CD1c-positive myeloid dendritic cell (primary cell): ENCODE measurements around the gene SYNE1.
"Not testable (repeated sequence)": the region's sequence is repeated elsewhere in the genome, so short reads cannot be mapped to it uniquely, and the experiment has no call there.

Experiments
- DNase-seq: peaks from one replicate; pipeline ENCODE4 v3.0.0-alpha.2; 2016; ENCODE audit errors: extremely low spot score

The SYNE1 gene

GRCh38 chr6:152491501-152491900 lies 145.7 kb downstream of the SYNE1 start:
- not testable (repeated sequence) for DNase-seq

- DNase-seq: not testable (repeated sequence)
These were observed 146.2 kb downstream of the SYNE1 start for GRCh38 chr6:152490971-152491378.

- no peak for DNase-seq
These were observed 152.4 kb downstream of the SYNE1 start for GRCh38 chr6:152484806-152485205.

GRCh38 chr6:152482289-152482688 lies 154.9 kb downstream of the SYNE1 start:
- DNase-seq: no peak

- DNase-seq: no peak
These were observed 158.7 kb downstream of the SYNE1 start for GRCh38 chr6:152478377-152479010.

- DNase-seq: no peak
These were observed 162.8 kb downstream of the SYNE1 start for GRCh38 chr6:152474354-152474753.

- DNase-seq: no peak
These were observed 164.8 kb downstream of the SYNE1 start for GRCh38 chr6:152472325-152472724.

GRCh38 chr6:152471456-152472265 lies 165.5 kb downstream of the SYNE1 start:
- DNase-seq: no peak

GRCh38 chr6:152463164-152463563 lies 174.0 kb downstream of the SYNE1 start:
- DNase-seq: no peak

GRCh38 chr6:152462716-152463115 lies 174.4 kb downstream of the SYNE1 start:
- no peak for DNase-seq

GRCh38 chr6:152461556-152461955 lies 175.6 kb downstream of the SYNE1 start:
- no peak for DNase-seq

GRCh38 chr6:152458648-152459644 lies 178.2 kb downstream of the SYNE1 start:
- DNase-seq: no peak

- no peak for DNase-seq
These were observed 179.1 kb downstream of the SYNE1 start for GRCh38 chr6:152457949-152458624.

- no peak for DNase-seq
These were observed 183.2 kb downstream of the SYNE1 start for GRCh38 chr6:152454003-152454402.

GRCh38 chr6:152453421-152453820 lies 183.7 kb downstream of the SYNE1 start:
- no peak for DNase-seq

- DNase-seq: no peak
These were observed 184.5 kb downstream of the SYNE1 start for GRCh38 chr6:152452639-152453038.

GRCh38 chr6:152450519-152450918 lies 186.6 kb downstream of the SYNE1 start:
- DNase-seq: no peak

GRCh38 chr6:152441902-152442301 lies 195.3 kb downstream of the SYNE1 start:
- no peak for DNase-seq

- no peak for DNase-seq
These were observed 201.3 kb downstream of the SYNE1 start for GRCh38 chr6:152435816-152436215.

GRCh38 chr6:152432758-152433157 lies 204.4 kb downstream of the SYNE1 start:
- DNase-seq: no peak

GRCh38 chr6:152428126-152428525 lies 209.0 kb downstream of the SYNE1 start:
- DNase-seq: no peak
